GM12891 (cell line): Measurements from ENCODE around the gene COX5B.

Experiments
- POLR2AphosphoS5 ChIP-seq: IDR thresholded peaks from 2 replicates; pipeline ENCODE4 v1.6.1; 2011; ENCODE audit warnings: low read depth, low read length, control low read depth
- TAF1 ChIP-seq: IDR thresholded peaks from 2 replicates; pipeline ENCODE4 v1.6.1; 2011; ENCODE audit warnings: low read depth, low read length, control low read depth

GRCh38 chr2:97644023-97644717 lies 1.7 kb upstream of the COX5B start:
- TF ChIP-seq POLR2AphosphoS5 (no peak), TAF1 (no peak)
